NCI-H1694 (cell line): ENCODE data around the gene MIB2.

Experiments used
- DNase-seq: peaks from one replicate; lab custom pipeline; 2025; lab: John Stamatoyannopoulos, UW

Gene MIB2

GRCh38 chr1:1598051-1598719 is 17.1 kb upstream of the MIB2 start:
- DNase-seq, result no peak

- DNase-seq, result no peak
Observed at GRCh38 chr1:1598720-1599029, 16.6 kb upstream of the MIB2 start.

- no peak for DNase-seq
Observed at GRCh38 chr1:1599030-1599934, 16.0 kb upstream of the MIB2 start.

- DNase-seq, result no peak
Observed at GRCh38 chr1:1599935-1600860, 15.1 kb upstream of the MIB2 start, which contains the start of gene FNDC10. TSS of gene FNDC10 (minus strand) at chr1:1600135. CDS start at chr1:1600015, 120 bp downstream.

DNA sequence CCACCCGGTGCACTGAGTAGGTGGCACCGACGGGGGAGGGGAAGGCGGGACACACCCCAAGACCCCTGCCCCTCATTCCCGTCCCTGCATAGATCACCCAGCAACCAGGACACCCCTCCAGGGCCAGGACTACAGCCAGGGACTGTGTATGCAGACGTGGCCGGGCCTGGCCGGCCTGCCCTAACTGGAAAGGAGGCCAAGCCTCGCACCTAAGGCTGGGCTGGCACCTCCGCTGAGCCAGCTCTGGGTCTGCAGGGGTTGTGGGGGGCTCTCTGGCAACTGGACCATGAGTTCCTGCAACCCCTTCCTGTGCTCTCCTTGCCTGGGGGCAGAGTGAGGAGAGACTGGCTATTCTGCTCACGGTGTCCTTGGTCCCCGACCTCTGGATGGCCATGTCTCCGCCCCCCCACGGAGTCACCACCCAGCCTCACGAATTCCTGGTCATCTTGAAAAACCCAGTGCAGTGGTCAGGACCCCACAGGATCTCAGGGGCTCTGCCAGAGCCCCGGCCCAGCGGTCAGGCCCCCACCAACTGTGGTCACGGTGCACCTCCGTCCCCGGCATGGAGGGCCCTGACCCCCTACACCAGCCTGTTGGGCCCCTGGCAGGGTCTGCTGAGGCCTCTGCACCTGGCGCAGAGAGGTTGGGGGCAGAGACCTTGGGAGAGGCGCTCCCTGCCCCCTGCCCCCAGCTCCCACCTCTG is 14.3 kb upstream of the MIB2 start:
- DNase-seq, result no peak

DNA sequence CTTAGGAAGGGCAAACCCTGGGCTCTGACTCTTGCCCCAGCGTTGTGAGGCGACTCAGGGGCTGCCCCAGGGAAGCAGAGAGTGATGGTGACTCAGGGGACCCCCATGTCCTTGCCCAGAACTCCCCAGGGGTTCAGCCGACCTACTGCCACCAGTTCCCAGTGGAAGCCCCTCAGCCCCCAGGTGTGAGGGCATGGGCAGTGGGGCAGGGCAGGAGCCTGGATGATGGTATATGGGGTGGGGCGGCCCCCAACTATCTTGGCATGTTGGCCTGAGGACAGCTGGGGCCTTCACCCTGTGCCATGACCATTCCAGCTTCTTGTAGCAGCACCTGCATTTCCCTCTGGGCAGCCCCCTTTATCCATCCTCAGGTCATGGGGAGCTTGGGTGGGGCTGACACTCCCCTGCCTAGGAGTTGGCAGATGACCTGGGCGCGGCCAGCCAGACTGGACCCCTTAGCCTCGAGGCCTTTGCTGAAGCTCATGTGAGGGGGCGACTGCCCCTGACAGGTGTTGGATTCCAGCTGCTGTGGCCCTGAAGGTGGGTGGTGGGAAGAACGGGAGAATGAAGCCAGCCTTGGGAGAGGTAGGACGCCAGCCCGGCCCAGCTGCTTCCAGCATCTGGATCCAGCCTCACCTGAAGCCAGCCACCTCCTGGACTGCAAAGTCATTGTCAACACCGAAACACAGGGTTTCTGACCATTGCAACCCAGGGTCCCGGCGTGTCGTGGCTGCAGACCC is 13.6 kb upstream of the MIB2 start:
- no peak for DNase-seq

DNA sequence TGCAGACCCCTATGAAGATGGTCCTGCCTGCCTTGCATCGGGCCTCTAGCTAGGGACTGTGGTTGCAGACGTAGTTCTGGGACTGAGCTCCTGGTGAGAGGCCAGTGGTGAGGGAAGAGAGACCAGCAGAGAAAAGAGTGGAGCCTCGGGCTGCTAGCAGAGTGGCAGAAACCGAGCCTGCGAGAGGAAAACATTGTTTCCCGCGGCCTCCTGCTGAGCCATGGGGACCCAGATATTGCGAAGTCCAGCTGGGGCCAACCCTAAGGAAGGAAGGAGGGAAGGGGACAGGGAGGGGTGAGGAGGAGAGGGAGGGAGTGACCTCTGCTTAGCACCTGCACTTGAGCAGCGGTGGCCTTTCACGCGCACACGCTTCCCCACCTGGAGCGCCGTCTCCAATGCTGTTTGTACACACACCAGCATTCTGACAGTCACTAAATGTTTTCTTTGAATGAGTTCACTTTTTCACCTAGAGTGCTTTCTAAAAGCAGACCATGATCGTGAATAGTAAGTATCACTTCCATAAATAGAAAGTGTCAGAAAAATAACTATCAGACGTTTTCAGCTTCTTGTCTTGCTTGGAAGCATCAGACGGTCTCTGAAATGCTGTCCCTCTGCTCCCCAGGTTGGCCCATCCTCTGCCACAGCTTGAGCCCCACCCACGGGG is 12.9 kb upstream of the MIB2 start:
- no peak for DNase-seq

DNA sequence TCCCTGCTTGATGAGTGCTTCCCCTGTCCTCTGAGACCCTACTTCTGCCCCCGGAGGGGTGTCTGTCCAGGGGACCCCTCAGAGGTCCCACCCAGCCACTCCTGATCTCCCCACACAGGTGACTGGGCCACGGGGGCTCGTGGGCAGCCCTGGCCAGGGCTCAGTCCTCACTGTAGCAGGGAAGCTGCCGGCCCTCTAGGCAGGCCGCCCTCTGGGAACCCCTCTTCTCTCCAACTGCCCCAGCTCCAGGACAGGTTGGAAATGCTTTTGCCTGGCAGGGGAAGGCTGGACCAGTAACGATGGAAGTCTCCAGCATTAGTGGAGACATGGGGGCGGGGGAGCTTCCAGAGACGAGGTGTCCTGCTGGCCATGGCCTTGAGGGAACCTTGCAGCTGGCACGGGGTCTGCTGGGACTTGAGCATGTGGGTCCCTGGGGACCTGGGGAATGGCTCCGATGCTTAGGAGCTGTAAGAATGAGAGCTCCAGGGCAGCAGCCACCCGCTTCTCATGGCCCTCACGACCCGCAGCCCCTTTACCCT is 12.3 kb upstream of the MIB2 start:
- no peak for DNase-seq

DNA sequence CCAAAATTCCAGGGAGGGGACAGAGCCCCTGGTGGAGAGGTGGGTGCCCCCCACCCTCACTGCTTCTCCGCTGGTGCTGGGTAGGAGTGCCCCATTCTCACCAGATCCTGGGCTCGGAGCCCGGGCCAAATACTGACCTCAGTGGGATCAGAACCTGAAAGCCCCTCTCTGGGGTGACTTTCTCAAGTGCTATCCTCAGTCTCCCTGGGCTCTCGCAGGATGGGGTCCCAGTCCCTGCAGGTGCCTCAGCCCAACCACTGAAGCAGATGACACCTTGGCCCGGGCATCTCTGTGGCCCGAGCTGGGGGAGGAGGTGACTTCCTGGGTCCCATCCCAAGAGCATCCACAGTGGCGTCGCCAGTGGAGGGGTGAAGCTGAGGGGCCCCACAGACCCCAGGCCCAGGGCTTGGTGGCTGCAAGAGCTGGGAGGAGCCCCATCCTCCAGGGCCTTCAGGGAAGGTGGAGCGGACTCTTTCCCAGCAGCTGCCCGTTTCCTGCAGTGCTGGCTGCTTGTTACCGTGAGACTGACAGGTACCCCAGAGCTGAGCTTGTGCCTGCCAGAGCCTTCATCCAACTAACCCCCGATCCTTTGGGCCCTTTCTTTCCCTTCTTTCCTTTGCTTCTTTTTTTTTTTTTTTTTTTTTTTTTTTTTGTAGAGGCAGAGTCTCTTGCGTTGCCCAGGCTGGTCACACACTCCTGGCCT is 11.5 kb upstream of the MIB2 start:
- no peak for DNase-seq

DNA sequence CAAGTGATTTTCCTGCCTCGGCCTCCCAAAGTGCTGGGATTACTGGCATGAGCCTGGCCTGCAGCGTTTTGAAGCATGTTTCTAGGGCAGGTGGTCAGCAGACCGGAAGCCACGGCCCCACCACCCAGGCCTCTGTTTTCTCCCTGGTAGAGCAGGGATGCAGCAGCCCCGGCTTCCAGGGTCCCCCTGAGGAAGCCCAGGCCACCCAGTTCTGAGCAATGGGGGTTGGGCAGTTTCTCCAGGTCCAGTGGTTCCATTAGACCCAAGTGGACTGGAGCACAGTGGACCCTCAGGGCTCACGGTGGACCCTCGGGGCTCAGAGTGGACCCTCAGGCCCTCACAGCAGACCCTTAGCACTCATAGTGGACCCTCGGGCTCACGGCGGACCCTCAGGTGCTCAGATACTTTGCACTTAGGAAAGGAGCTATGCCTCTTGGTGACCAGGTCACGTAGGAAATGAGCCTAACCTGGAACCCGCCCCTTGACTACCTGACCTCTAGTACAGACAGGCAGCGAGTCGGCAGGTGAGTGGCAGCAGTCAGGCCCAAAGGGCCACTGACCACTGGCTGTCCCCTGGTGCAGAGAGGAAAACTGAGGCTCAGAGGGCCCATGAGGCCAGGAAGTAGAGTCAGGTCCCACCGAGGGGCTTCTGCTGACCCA is 10.8 kb upstream of the MIB2 start:
- DNase-seq, result no peak

- no peak for DNase-seq
Observed at GRCh38 chr1:1605034-1605591, 10.2 kb upstream of the MIB2 start.

GRCh38 chr1:1605724-1606123 is 9.6 kb upstream of the MIB2 start:
- DNase-seq, result no peak

GRCh38 chr1:1606232-1606631 is 9.1 kb upstream of the MIB2 start:
- DNase-seq, result no peak

DNA sequence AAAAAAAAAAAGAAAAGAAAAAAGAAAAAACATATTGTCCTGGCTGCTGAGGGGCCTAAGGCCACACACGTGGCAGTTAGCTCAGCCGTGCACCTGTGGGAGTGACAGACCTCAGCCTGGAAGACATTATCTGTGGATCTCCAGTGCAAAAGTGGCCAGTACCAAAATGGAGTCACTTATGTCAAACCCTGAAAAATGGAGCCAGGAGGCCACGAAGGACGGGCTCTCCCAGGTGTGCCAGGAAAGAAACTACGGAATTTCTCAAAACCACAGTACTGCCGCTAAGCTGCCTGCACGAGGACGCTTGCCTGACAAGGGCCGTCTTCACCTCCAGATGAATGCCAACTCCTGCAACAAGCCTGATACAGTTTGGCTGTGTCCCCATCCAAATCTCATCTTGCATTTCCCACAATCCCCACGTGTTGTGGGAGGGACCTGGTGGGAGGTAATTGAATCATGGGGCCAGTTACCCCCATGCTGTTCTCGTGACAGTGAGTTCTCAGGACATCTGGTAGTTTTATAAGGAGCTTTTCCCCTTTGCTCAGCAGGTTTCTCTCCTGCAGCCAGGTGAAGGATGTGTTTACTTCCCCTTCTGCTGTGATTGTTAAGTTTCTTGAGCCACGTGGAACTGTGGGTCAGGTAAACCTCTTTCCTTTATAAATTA is 5.3 kb upstream of the MIB2 start:
- DNase-seq, result no peak

DNA sequence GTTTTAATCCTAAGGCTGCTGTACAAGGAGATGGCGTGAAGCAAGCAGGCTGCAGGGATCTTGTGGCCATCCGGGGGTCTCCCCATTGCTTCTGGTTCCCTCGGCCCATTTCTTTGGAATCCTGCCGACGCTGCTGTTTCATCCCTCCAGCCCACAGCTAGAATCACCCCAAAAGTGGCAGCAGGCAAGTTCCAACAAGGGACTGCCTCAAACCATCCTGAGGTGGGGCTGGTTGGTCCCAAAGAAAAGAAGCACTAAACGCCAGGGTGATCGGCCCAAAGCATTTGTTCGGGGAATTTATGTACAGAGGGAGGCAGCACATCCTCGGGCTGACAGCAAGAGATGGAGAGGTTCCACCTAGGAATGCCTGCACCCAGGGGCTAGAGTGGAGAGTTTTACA is 4.5 kb upstream of the MIB2 start:
- no peak for DNase-seq

DNA sequence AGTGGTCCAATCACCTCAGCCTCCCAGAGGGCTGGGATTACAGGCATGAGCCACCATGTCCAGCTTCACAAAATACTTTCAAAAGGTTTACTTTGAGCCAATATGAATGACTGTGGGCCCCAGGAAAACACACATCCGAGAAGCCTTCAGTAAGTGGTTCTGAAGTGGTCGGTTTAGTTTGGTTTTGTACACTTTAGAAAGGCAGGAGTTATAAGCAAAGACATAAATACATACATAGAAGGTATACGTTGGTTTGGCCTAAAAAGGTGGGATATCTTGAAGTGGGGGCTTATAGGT is 3.2 kb upstream of the MIB2 start:
- DNase-seq, result no peak

GRCh38 chr1:1613509-1614082 is 1.7 kb upstream of the MIB2 start:
- DNase-seq, result no peak
